ENCODE measurements around the gene EPX.

Gene EPX

GRCh38 chr17:58170622-58171021, 21.9 kb upstream of the EPX start:
- DNase-seq (ENCODE audit: extremely low read depth, low read depth), result no peak
- no peak for TF ChIP-seq CTCF (IDR thresholded peaks at IDR 0.05; ENCODE audit: low read depth, low read length, missing control alignments)

GRCh38 chr17:58172369-58173071, 20.0 kb upstream of the EPX start:
- no peak overlapping the region for H3K4me3 ChIP-seq (replicated peaks; ENCODE audit: low read depth, low read length)
- DNase-seq (ENCODE audit: extremely low read depth, low read depth), result no peak
- peak; percentile 34 for TF ChIP-seq CTCF (IDR thresholded peaks at IDR 0.05; ENCODE audit: low read depth, low read length, missing control alignments)

More at GRCh38 chr17:58170622-58171021, 21.9 kb upstream of the EPX start:
- no peak overlapping the region for H3K4me3 ChIP-seq (replicated peaks; ENCODE audit: low read depth, low read length)

- no peak for DNase-seq (ENCODE audit: extremely low read depth, low read depth)
- H3K4me3 ChIP-seq (replicated peaks; ENCODE audit: low read depth, low read length), result no peak overlapping the region
- no peak for TF ChIP-seq CTCF (IDR thresholded peaks at IDR 0.05; ENCODE audit: low read depth, low read length, missing control alignments)
These were observed 17.7 kb upstream of the EPX start for GRCh38 chr17:58174871-58175270.

- no peak overlapping the region for H3K4me3 ChIP-seq (replicated peaks; ENCODE audit: low read depth, low read length)
- TF ChIP-seq CTCF (IDR thresholded peaks at IDR 0.05; ENCODE audit: low read depth, low read length, missing control alignments), result no peak
- no peak for DNase-seq (ENCODE audit: extremely low read depth, low read depth)
These were observed 16.3 kb upstream of the EPX start for GRCh38 chr17:58176200-58176599.

GRCh38 chr17:58181796-58182195, 10.7 kb upstream of the EPX start:
- H3K4me3 ChIP-seq (replicated peaks; ENCODE audit: low read depth, low read length), result no peak overlapping the region
- DNase-seq (ENCODE audit: extremely low read depth, low read depth), result no peak
- TF ChIP-seq CTCF (IDR thresholded peaks at IDR 0.05; ENCODE audit: low read depth, low read length, missing control alignments), result no peak

GRCh38 chr17:58183514-58183913, 9.0 kb upstream of the EPX start:
- no peak for TF ChIP-seq CTCF (IDR thresholded peaks at IDR 0.05; ENCODE audit: low read depth, low read length, missing control alignments)
- no peak for DNase-seq (ENCODE audit: extremely low read depth, low read depth)
- H3K4me3 ChIP-seq (replicated peaks; ENCODE audit: low read depth, low read length), result no peak overlapping the region

All from HFF-Myc (cell line).